ENCODE results near the gene CDK8. TPM values are rescaled to one million over a fixed set of nuclear protein-coding genes. Genes with fewer than 3 reads are reported as not detected.
A peak's percentile ranks its signal among the peaks of the same experiment; 100 is the strongest.

The CDK8 gene
- total RNA-seq, 4 donors from 2014 or later, result 9.4 to 11.0 (median 10.3) TPM

- ATAC-seq (no peak), DNase-seq (no peak)
- TF ChIP-seq POLR2A (IDR thresholded peaks at IDR 0.05), result no peak
- TF ChIP-seq CTCF (IDR thresholded peaks at IDR 0.05 in 4 of 5, conservative IDR thresholded peaks at IDR 0.05 in 1 of 5), result no peak
- intact Hi-C loops (cut with DNase I; ENCODE audit: low total_unique reads), result loop anchor here (2.0 to 10.0 kb wide), 2 partner anchors 72 to 300 kb away; partner anchors contain the start of gene WASF3
- Histone ChIP-seq H3K9me3 (no peaks in the 10 kb centered on the region), H3K4me1 (peaks cover 25 to 38% of the 10 kb centered on the region in 2 donors), H3K27ac (peak overlapping the region; percentile 89 to 95 (median 93)), H3K36me3 (no peaks in the 10 kb centered on the region), H3K4me3 (peak overlapping the region; percentile 78 to 91 (median 88)), H3K27me3 (no peaks in the 10 kb centered on the region)
- in situ Hi-C loops (cut with MboI; ENCODE audit: low sequenced_read_pairs in 4 of 4), result no loop called here
Observed at GRCh38 chr13:26255115-26255514, 1.2 kb downstream of the CDK8 start.

GRCh38 chr13:26255691-26256277, 1.9 kb downstream of the CDK8 start:
- intact Hi-C loops (cut with DNase I; ENCODE audit: low total_unique reads), result loop anchor here (2.0 to 10.0 kb wide), 2 partner anchors 71 to 299 kb away; partner anchors contain the start of gene WASF3
- Histone ChIP-seq H3K4me3 (peak overlapping the region; percentile 78 to 91 (median 88)), H3K27ac (peak overlapping the region; percentile 89 to 95 (median 93))

GRCh38 chr13:26257049-26257448, 3.1 kb downstream of the CDK8 start:
- Histone ChIP-seq H3K4me3 (peak overlapping the region in 1 of 4 donors; percentile 91), H3K4me1 (peaks cover 36 to 57% of the 10 kb centered on the region in 2 donors), H3K9me3 (no peaks in the 10 kb centered on the region), H3K27ac (no peak overlapping the region), H3K36me3 (no peaks in the 10 kb centered on the region), H3K27me3 (no peaks in the 10 kb centered on the region)
- no peak for ATAC-seq
- intact Hi-C loops (cut with DNase I; ENCODE audit: low total_unique reads) (loop anchor here (1.0 to 10.0 kb wide), 2 partner anchors 66 to 298 kb away; partner anchors contain the start of gene WASF3), in situ Hi-C loops (cut with MboI; ENCODE audit: low sequenced_read_pairs in 4 of 4) (no loop called here)
- TF ChIP-seq POLR2A (IDR thresholded peaks at IDR 0.05), result no peak
- DNase-seq, result no peak

More at GRCh38 chr13:26255691-26256277, 1.9 kb downstream of the CDK8 start:
- in situ Hi-C loops (cut with MboI; ENCODE audit: low sequenced_read_pairs in 4 of 4), result no loop called here
- Histone ChIP-seq H3K27me3 (no peaks in the 10 kb centered on the region), H3K36me3 (no peaks in the 10 kb centered on the region), H3K4me1 (peaks cover 29 to 44% of the 10 kb centered on the region in 2 donors), H3K9me3 (no peaks in the 10 kb centered on the region)
- TF ChIP-seq CTCF (IDR thresholded peaks at IDR 0.05 in 4 of 5, conservative IDR thresholded peaks at IDR 0.05 in 1 of 5), result peak in 1 of 5 experiments; percentile 27
- no peak for TF ChIP-seq POLR2A (IDR thresholded peaks at IDR 0.05)
- ATAC-seq (no peak), DNase-seq (no peak)

- no peak for DNase-seq
- no peak overlapping the region for H3K27ac ChIP-seq
- H3K4me1 ChIP-seq, result peaks cover 36 to 54% of the 10 kb centered on the region in 2 donors
- H3K4me3 ChIP-seq, result no peak overlapping the region
- intact Hi-C loops (cut with DNase I; ENCODE audit: low total_unique reads), result loop anchor here (10.0 kb wide), 1 partner anchor 295 kb away; the partner anchor contains the start of gene WASF3
- no peaks in the 10 kb centered on the region for H3K36me3 ChIP-seq
- H3K9me3 ChIP-seq, result no peaks in the 10 kb centered on the region
- ATAC-seq, result no peak
- H3K27me3 ChIP-seq, result no peaks in the 10 kb centered on the region
- in situ Hi-C loops (cut with MboI; ENCODE audit: low sequenced_read_pairs in 4 of 4), result no loop called here
- TF ChIP-seq POLR2A (IDR thresholded peaks at IDR 0.05) (no peak), CTCF (IDR thresholded peaks at IDR 0.05 in 4 of 5, conservative IDR thresholded peaks at IDR 0.05 in 1 of 5) (no peak)
Observed at GRCh38 chr13:26259634-26260033, 5.7 kb downstream of the CDK8 start.

GRCh38 chr13:26262156-26262555, 8.2 kb downstream of the CDK8 start:
- Histone ChIP-seq H3K4me1 (peaks cover 33 to 55% of the 10 kb centered on the region in 2 donors), H3K27me3 (no peaks in the 10 kb centered on the region), H3K27ac (no peak overlapping the region), H3K4me3 (no peak overlapping the region), H3K9me3 (no peaks in the 10 kb centered on the region), H3K36me3 (no peaks in the 10 kb centered on the region)
- DNase-seq, result no peak
- ATAC-seq, result no peak
- intact Hi-C loops (cut with DNase I; ENCODE audit: low total_unique reads), result no loop called here
- in situ Hi-C loops (cut with MboI; ENCODE audit: low sequenced_read_pairs in 4 of 4), result no loop called here
- TF ChIP-seq POLR2A (IDR thresholded peaks at IDR 0.05), result no peak
